GM12865 (cell line): ENCODE measurements around the gene ABCE1.

Source experiments
- DNase-seq: peaks from one replicate; pipeline ENCODE4 v3.0.0; 2010; ENCODE audit warnings: low read depth
- H3K4me3 ChIP-seq: 2 replicates; pipeline ENCODE4 v1.5.1; 2011; ENCODE audit warnings: mild to moderate bottlenecking, low read depth, low read length, control low read depth
- CTCF ChIP-seq: IDR thresholded peaks from 2 replicates; pipeline ENCODE4 v1.5.1; 2011; ENCODE audit warnings: low read length, control low read depth, low read depth, inconsistent platforms; ENCODE audit not compliant: insufficient read depth; ENCODE audit errors: missing control alignments

ABCE1 gene

GRCh38 chr4:145176641-145177432 is 78.7 kb downstream of the ABCE1 start:
- DNase-seq, result peak; percentile 31
- no peak for TF ChIP-seq CTCF
- H3K4me3 ChIP-seq, result peak overlapping the region; percentile 98

GRCh38 chr4:145177511-145177905 is 79.4 kb downstream of the ABCE1 start:
- TF ChIP-seq CTCF, result no peak
- H3K4me3 ChIP-seq, result peak overlapping the region; percentile 98
- no peak for DNase-seq

GRCh38 chr4:145177906-145178538 is 79.9 kb downstream of the ABCE1 start:
- no peak for TF ChIP-seq CTCF
- DNase-seq, result no peak
- peak overlapping the region; percentile 98 for H3K4me3 ChIP-seq

- TF ChIP-seq CTCF, result no peak
- H3K4me3 ChIP-seq, result peak overlapping the region; percentile 98
- peak; percentile 50 for DNase-seq
Observed at GRCh38 chr4:145178740-145179280, 80.7 kb downstream of the ABCE1 start.
